Epithelial cell of esophagus (primary cell): ENCODE data around the gene TMEM108.

Experiments used
- DNase-seq: peaks from one replicate; pipeline ENCODE4 v3.0.0; 2010; ENCODE audit warnings: low read depth
- H3K4me3 ChIP-seq: 2 replicates; pipeline ENCODE4 v1.5.1; 2011; ENCODE audit warnings: mild to moderate bottlenecking, low read length, control low read depth
- TF ChIP-seq, protein P1 (sequence below): IDR thresholded peaks from 2 replicates; pipeline ENCODE4 v1.5.1; 2011; ENCODE audit warnings: low read depth, mild to moderate bottlenecking, low read length, control low read depth, inconsistent platforms; ENCODE audit not compliant: insufficient read depth; ENCODE audit errors: missing control alignments

The TMEM108 gene

DNA sequence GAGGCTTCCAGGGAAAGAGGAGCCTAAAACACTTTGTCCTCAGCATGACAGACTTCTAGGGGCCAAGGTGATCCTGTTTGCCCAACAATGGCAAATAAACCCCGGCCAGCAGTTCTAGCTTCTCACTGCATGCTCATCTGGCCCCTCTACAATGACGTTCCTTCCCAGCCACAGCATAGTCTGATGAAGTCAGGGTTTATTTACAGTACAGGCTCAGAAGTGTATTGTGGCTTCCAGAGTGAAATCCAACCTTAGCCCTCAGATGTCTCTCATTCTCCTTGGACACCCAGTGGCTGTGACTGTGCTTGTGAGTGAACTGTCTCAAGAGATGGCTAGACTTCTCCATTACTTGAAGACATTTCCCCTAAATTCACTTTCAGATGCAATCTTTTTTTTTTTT is 402.5 kb downstream of the TMEM108 start:
- no peak overlapping the region for H3K4me3 ChIP-seq
- no peak for DNase-seq
- TF ChIP-seq, protein P1, sequence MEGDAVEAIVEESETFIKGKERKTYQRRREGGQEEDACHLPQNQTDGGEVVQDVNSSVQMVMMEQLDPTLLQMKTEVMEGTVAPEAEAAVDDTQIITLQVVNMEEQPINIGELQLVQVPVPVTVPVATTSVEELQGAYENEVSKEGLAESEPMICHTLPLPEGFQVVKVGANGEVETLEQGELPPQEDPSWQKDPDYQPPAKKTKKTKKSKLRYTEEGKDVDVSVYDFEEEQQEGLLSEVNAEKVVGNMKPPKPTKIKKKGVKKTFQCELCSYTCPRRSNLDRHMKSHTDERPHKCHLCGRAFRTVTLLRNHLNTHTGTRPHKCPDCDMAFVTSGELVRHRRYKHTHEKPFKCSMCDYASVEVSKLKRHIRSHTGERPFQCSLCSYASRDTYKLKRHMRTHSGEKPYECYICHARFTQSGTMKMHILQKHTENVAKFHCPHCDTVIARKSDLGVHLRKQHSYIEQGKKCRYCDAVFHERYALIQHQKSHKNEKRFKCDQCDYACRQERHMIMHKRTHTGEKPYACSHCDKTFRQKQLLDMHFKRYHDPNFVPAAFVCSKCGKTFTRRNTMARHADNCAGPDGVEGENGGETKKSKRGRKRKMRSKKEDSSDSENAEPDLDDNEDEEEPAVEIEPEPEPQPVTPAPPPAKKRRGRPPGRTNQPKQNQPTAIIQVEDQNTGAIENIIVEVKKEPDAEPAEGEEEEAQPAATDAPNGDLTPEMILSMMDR = no peak

DNA sequence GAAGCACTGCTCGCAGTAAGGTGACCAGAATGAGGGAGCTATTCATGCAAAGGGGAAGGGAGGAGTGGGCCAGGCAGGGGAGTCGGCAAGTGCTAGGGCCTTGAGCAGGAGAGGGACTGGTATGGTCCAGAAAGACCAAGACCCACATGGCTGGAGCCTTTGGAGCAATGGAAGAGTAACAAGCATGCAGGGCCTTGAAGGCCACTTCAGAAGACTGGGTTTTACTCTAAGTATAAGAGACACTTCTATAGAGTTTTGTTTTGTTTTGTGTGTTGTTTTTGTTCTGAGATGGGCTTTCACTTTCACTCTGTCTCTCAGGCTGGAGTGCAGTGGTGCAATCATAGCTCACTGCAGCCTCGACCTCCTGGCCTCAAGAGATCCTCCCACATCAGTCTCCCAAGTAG is 403.7 kb downstream of the TMEM108 start:
- no peak overlapping the region for H3K4me3 ChIP-seq
- no peak for DNase-seq
- TF ChIP-seq, protein P1 = no peak

DNA sequence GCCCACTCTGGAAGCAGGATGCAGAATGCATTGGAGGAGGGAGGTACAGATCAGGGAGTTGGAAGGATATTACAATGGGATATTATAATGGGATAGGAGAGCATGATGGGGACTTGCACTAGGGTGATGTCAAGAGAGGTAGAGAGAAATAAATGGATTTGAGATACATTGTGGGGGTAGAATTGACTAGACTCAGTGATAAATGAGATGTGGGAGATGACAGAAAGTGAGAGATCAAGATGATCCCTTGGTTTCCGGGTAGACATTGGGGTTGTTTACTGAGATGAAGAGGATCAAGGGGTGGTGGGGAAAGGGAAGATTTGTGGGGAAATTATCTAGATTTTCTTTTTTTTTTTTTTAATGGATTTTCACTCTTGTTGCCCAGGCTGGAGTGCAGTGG is 404.3 kb downstream of the TMEM108 start:
- TF ChIP-seq, protein P1 = no peak
- DNase-seq = no peak
- H3K4me3 ChIP-seq = no peak overlapping the region

DNA sequence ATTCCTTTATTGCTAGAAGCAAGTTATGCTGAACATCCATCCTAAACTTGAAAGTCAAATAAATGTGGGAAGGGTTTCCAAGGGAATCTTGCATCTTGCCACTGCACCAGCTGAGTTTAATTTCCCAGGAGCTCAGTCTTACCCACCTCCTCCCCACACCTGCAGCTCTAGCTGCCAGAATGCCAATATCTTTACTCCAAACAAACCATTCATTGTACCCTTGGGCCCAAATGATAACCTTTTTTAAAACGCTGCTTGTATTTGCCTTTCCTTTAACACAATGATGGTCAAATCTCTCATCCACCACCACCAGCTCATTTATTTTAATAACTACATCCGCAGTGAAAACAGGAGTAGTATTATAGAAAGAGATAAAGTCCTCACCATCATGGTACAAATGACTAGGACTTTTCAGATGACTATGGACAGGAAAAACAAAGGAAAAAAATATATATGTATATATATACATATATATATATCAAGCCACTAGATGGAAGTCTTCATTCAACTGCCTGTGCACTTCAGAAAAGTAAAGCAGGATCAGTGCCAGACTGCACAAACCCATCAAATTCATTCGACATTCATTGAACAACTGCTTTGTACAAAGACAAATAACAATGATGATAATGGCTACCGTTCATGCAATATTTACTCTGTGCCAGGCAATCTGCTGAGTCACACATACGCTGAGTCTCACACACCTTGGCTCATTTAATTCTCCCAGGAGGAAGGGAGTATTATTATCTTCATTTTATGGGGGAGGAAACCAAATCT is 405.6 kb downstream of the TMEM108 start:
- H3K4me3 ChIP-seq = no peak overlapping the region
- DNase-seq = peak; percentile 86
- TF ChIP-seq, protein P1 = peak; percentile 18

DNA sequence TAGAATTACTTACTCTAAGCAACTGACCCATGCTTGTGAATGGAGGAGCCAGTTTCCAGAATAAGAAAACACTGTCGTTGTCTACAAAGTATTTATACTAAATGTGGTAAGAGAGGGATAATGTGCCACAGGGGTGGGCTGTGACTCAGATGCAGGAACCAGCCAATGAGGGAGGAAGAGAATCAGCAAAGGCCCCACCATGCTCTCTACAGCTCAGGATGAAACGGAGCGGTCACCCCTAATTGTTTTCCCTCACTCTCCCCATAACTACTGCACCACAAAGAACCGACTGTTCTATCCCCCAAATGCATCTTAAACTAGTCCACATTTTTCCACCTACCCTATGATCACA is 406.2 kb downstream of the TMEM108 start:
- TF ChIP-seq, protein P1 = no peak
- DNase-seq = no peak
- no peak overlapping the region for H3K4me3 ChIP-seq

DNA sequence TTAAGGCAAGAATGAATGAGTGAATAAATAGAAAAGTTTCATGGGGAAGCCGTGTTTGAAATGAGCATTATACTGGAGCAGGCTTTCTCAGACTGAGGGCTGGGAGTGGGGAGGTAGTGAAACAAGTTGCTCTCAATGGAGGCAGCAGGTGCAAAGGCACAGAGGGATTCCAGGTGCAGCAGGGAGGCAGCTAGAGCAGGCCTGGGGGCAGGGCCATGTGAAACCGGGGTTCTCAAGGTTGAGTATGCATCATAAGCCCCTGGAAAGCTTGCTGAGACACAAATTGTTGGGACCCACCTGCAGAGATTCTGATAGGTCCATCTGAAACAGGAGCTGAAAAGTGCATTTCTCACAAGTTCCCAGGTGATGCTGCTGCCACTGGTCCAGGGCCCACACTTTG is 406.9 kb downstream of the TMEM108 start:
- no peak overlapping the region for H3K4me3 ChIP-seq
- TF ChIP-seq, protein P1 = no peak
- no peak for DNase-seq
